C4-2B (cell line): ENCODE data around the gene FLT4.
"Not testable (repeated sequence)": the region's sequence is repeated elsewhere in the genome, so short reads cannot be mapped to it uniquely, and the experiment has no call there.

ENCODE experiments used
- H3K27ac ChIP-seq: fragments of 450-650 bp; 2 replicates; pipeline ENCODE4 v1.5.1; 2017
- ZFX ChIP-seq: fragments of 450-650 bp; IDR thresholded peaks from 2 replicates; pipeline ENCODE4 v1.6.1; 2017
- TF ChIP-seq, protein P1 (sequence below): fragments of 450-650 bp; conservative IDR thresholded peaks from 2 replicates; pipeline ENCODE4 v1.5.1; 2017; ENCODE audit warnings: mild to moderate bottlenecking

Gene FLT4

GRCh38 chr5:180666812-180667211 lies 17.4 kb upstream of the FLT4 start:
- TF ChIP-seq, protein P1, sequence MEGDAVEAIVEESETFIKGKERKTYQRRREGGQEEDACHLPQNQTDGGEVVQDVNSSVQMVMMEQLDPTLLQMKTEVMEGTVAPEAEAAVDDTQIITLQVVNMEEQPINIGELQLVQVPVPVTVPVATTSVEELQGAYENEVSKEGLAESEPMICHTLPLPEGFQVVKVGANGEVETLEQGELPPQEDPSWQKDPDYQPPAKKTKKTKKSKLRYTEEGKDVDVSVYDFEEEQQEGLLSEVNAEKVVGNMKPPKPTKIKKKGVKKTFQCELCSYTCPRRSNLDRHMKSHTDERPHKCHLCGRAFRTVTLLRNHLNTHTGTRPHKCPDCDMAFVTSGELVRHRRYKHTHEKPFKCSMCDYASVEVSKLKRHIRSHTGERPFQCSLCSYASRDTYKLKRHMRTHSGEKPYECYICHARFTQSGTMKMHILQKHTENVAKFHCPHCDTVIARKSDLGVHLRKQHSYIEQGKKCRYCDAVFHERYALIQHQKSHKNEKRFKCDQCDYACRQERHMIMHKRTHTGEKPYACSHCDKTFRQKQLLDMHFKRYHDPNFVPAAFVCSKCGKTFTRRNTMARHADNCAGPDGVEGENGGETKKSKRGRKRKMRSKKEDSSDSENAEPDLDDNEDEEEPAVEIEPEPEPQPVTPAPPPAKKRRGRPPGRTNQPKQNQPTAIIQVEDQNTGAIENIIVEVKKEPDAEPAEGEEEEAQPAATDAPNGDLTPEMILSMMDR, result no peak
- no peak for TF ChIP-seq ZFX
- no peak overlapping the region for H3K27ac ChIP-seq

GRCh38 chr5:180665682-180666404 lies 16.4 kb upstream of the FLT4 start:
- no peak for TF ChIP-seq ZFX
- TF ChIP-seq, protein P1, result no peak
- no peak overlapping the region for H3K27ac ChIP-seq

DNA sequence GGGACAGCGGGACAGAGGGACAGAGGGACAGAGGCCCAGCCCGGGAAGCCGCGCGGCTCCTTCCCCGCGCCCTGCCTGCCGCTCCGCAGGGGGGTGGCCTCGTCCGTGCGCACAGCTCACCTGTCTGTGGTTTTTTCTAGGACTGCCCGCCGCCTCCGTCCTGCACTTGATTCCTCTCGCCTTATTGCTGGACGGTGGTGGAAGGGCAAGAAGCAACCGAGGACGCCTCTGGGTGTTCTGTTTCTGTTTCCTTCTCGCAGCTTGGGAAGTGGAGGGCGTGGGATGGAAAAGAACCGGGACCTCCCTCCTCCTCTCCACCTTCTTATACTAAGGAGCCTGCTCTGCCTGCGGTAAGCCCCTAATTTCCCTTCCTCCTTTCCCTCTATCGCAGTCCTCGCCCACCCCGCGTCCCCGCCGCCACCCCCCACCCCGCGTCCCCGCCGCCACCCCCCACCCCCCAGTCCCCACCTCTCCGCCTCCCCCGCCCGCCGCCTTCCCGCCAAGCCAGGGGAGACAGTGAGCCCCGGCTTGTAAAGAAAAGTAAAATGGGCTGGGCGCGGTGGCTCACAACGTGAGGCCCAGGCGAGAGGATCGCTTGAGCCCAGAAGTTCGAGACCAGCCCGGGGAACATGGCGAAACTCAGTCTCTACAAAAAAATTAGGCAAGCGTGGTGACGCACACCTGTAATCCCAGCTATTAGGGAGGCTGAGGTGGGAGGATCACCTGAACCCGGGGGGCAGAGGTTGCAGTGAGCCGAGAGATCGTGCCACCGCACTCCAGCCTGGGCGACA lies 9.6 kb upstream of the FLT4 start:
- H3K27ac ChIP-seq, result no peak overlapping the region
- TF ChIP-seq ZFX, result no peak
- TF ChIP-seq, protein P1, result no peak

- H3K27ac ChIP-seq, result not testable (repeated sequence)
Observed at GRCh38 chr5:180655243-180655642, 5.8 kb upstream of the FLT4 start.

GRCh38 chr5:180652771-180653170 lies 3.4 kb upstream of the FLT4 start:
- H3K27ac ChIP-seq, result no peak overlapping the region
- TF ChIP-seq, protein P1, result no peak
- TF ChIP-seq ZFX, result no peak

DNA sequence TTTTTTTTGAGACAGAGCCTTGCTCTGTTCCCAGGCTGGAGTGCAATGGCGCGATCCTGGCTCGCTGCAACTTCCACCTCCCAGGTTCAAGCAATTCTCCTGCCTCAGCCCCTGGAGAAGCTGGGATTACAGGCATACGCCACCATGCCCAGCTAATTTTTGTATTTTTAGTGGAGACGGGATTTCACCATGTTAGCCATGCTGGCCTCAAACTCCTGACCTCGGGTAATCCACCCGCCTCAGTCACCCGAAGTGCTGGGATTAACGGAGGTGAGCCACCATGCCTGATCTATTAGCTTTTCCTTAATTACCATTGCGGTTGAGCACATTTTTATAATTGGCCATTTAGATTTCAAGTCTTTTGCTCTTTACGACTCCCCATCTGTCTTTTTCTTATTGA lies 2.9 kb upstream of the FLT4 start:
- H3K27ac ChIP-seq, result no peak overlapping the region
- TF ChIP-seq, protein P1, result no peak
- no peak for TF ChIP-seq ZFX

DNA sequence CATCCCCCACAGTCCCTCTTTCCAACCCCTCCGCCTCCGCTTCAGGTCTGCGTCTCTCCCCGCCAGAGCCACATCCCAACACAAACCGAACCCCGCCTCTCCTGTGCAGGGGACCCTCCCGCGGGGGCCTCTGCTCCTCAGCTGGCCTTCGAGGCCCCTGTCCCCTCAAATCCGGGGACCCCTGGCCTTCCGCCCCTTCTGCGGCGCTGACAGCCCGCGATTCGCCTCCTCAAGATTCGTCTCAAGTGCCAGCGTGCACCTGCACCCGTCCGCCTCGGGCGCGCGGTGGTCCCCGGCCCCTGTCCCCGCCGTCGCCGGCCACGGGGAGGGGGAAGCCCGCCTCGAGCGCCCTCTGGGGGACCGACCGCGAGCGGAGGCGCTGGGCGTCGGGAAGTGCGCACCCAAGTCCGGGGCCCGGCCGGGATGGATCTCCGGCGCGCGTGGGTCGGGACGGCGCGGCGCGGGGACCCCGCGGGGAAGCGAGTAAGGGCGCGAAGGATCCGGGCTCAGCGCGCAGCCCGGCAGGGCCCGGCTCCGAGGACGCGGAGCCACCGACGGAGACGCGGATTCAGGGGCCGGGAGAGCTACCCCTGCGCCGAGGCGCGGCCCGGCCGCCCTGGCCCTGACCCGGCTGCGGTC lies 623 bp downstream of the FLT4 start:
- no peak overlapping the region for H3K27ac ChIP-seq
- TF ChIP-seq ZFX, result no peak
- TF ChIP-seq, protein P1, result no peak
